WTC11 (cell line): ENCODE results near the gene NSUN7. TPM values are rescaled to one million over a fixed set of nuclear protein-coding genes. Genes with fewer than 3 reads are reported as not detected.

Experiments
- ATAC-seq: fragments of 200-7000 bp; cut with Tn5 transposase; 2 replicates; pipeline ENCODE4 v1.10.0; 2021; ENCODE audit warnings: mild to moderate bottlenecking, moderate library complexity
- CTCF ChIA-PET: fragments of 300-600 bp; sonication (Branson Sonifier 250); formaldehyde crosslinking; loops from one replicate; lab custom pipeline; 2021; ENCODE audit warnings: antibody characterized with exemption; lab: Charles Lee
- POLR2A ChIA-PET: fragments of 350-600 bp; sonication (Branson Sonifier 250); formaldehyde crosslinking; loops from one replicate; lab custom pipeline; 2021; ENCODE audit warnings: antibody characterized with exemption; lab: Charles Lee
- DNase-seq: peaks from one replicate; pipeline ENCODE4 v3.0.0; 2021; ENCODE audit warnings: low spot score
- H3K27ac Mint-ChIP-seq: 2 replicates; pipeline ENCODE4 v1.8.0; 2021; ENCODE audit warnings: mixed read lengths
- H3K27me3 Mint-ChIP-seq: 2 replicates; pipeline ENCODE4 v1.8.0; 2021; ENCODE audit warnings: low read depth, mild to moderate bottlenecking, moderate library complexity, mixed read lengths
- H3K36me3 Mint-ChIP-seq: 2 replicates; pipeline ENCODE4 v1.8.0; 2021; ENCODE audit warnings: mixed read lengths
- H3K4me1 Mint-ChIP-seq: 2 replicates; pipeline ENCODE4 v1.8.0; 2022; ENCODE audit warnings: mixed read lengths
- H3K4me3 Mint-ChIP-seq: 2 replicates; pipeline ENCODE4 v1.8.0; 2021; ENCODE audit warnings: mild to moderate bottlenecking, moderate library complexity, mixed read lengths
- H3K9me3 Mint-ChIP-seq: 2 replicates; pipeline ENCODE4 v1.8.0; 2021; ENCODE audit warnings: mixed read lengths
- ATF1 ChIP-seq: sonication (generic); formaldehyde crosslinking; IDR thresholded peaks from 2 replicates; pipeline ENCODE4 v1.8.1; 2023; ENCODE audit warnings: mild to moderate bottlenecking, moderate library complexity, missing genetic modification reagents
- CDX4 ChIP-seq: fragments of 250-450 bp; sonication (Bioruptor Pico); IDR thresholded peaks from 2 replicates; pipeline ENCODE4 v1.9.0; 2021; ENCODE audit warnings: moderate library complexity, mild to moderate bottlenecking, inconsistent platforms, borderline replicate concordance
- E2F5 ChIP-seq: sonication (generic); formaldehyde crosslinking; IDR thresholded peaks from 2 replicates; pipeline ENCODE4 v1.8.1; 2022; ENCODE audit warnings: mild to moderate bottlenecking, moderate library complexity, missing genetic modification reagents
- ETV6 ChIP-seq: sonication (generic); formaldehyde crosslinking; IDR thresholded peaks from 2 replicates; pipeline ENCODE4 v1.8.1; 2022; ENCODE audit warnings: mild to moderate bottlenecking, missing genetic modification reagents
- FOXP1 ChIP-seq: sonication (generic); formaldehyde crosslinking; IDR thresholded peaks from 2 replicates; pipeline ENCODE4 v1.8.0; 2022; ENCODE audit warnings: missing genetic modification reagents, mild to moderate bottlenecking, moderate library complexity, borderline replicate concordance
- JAZF1 ChIP-seq: fragments of 250-450 bp; sonication (Bioruptor Pico); IDR thresholded peaks from 2 replicates; pipeline ENCODE4 v1.9.0; 2021; ENCODE audit warnings: moderate library complexity, mild to moderate bottlenecking, inconsistent platforms
- JUN ChIP-seq: sonication (generic); formaldehyde crosslinking; IDR thresholded peaks from 2 replicates; pipeline ENCODE4 v1.8.0; 2023; ENCODE audit warnings: mild to moderate bottlenecking, missing genetic modification reagents
- KAT7 ChIP-seq: sonication (generic); formaldehyde crosslinking; IDR thresholded peaks from 2 replicates; pipeline ENCODE4 v1.8.1; 2023; ENCODE audit warnings: missing genetic modification reagents, mild to moderate bottlenecking, borderline replicate concordance
- MAX ChIP-seq: sonication (generic); formaldehyde crosslinking; IDR thresholded peaks from 2 replicates; pipeline ENCODE4 v1.8.0; 2022; ENCODE audit warnings: mild to moderate bottlenecking, missing genetic modification reagents
- MXD4 ChIP-seq: fragments of 250-450 bp; sonication (Bioruptor Pico); IDR thresholded peaks from 2 replicates; pipeline ENCODE4 v1.8.0; 2021; ENCODE audit warnings: mild to moderate bottlenecking, moderate library complexity, borderline replicate concordance
- PREB ChIP-seq: sonication (generic); formaldehyde crosslinking; IDR thresholded peaks from 2 replicates; pipeline ENCODE4 v1.8.1; 2022; ENCODE audit warnings: mild to moderate bottlenecking, missing genetic modification reagents, moderate library complexity, borderline replicate concordance
- PRRX2 ChIP-seq: fragments of 250-450 bp; sonication (Bioruptor Pico); IDR thresholded peaks from 2 replicates; pipeline ENCODE4 v1.8.0; 2021; ENCODE audit warnings: mild to moderate bottlenecking
- SMAD3 ChIP-seq: sonication (generic); formaldehyde crosslinking; IDR thresholded peaks from 2 replicates; pipeline ENCODE4 v1.8.0; 2022; ENCODE audit warnings: missing genetic modification reagents, mild to moderate bottlenecking, borderline replicate concordance
- TEAD4 ChIP-seq: sonication (generic); formaldehyde crosslinking; IDR thresholded peaks from 2 replicates; pipeline ENCODE4 v1.8.0; 2022; ENCODE audit warnings: mild to moderate bottlenecking, missing genetic modification reagents
- TP53 ChIP-seq: sonication (generic); formaldehyde crosslinking; IDR thresholded peaks from 2 replicates; pipeline ENCODE4 v1.8.1; 2023; ENCODE audit warnings: mild to moderate bottlenecking, missing genetic modification reagents
- USF2 ChIP-seq: sonication (generic); formaldehyde crosslinking; IDR thresholded peaks from 2 replicates; pipeline ENCODE4 v1.8.1; 2023; ENCODE audit warnings: mild to moderate bottlenecking, missing genetic modification reagents, moderate library complexity
- ZBTB21 ChIP-seq: sonication (generic); formaldehyde crosslinking; IDR thresholded peaks from 2 replicates; pipeline ENCODE4 v1.8.1; 2023; ENCODE audit warnings: mild to moderate bottlenecking, missing genetic modification reagents, borderline replicate concordance
- ZMAT4 ChIP-seq: fragments of 250-450 bp; sonication (Bioruptor Pico); IDR thresholded peaks from 2 replicates; pipeline ENCODE4 v1.9.0; 2021; ENCODE audit warnings: mild to moderate bottlenecking
- ZNF138 ChIP-seq: sonication (generic); formaldehyde crosslinking; conservative IDR thresholded peaks from 2 replicates; pipeline ENCODE4 v1.8.1; 2022; ENCODE audit warnings: mild to moderate bottlenecking, moderate library complexity, missing genetic modification reagents
- ZNF396 ChIP-seq: fragments of 250-450 bp; sonication (Bioruptor Pico); IDR thresholded peaks from 2 replicates; pipeline ENCODE4 v1.8.0; 2021; ENCODE audit warnings: mild to moderate bottlenecking, moderate library complexity, borderline replicate concordance
- ZNF425 ChIP-seq: fragments of 250-450 bp; sonication (Bioruptor Pico); conservative IDR thresholded peaks from 2 replicates; pipeline ENCODE4 v1.9.0; 2021; ENCODE audit warnings: mild to moderate bottlenecking
- ZNF512 ChIP-seq: sonication (generic); formaldehyde crosslinking; IDR thresholded peaks from 2 replicates; pipeline ENCODE4 v1.8.1; 2022; ENCODE audit warnings: missing genetic modification reagents, borderline replicate concordance
- ZSCAN18 ChIP-seq: fragments of 250-450 bp; sonication (Bioruptor Pico); IDR thresholded peaks from 2 replicates; pipeline ENCODE4 v2.1.2; 2022; ENCODE audit warnings: mild to moderate bottlenecking, moderate library complexity
- total RNA-seq: library from RNA; stranded (reverse); gene quantifications from 3 replicates; pipeline ENCODE4 v1.2.3, GENCODE V29; 2021

NSUN7 gene
- total RNA-seq, 1 experiment from 2014 or later, result 24.1 TPM

- Mint-ChIP-seq H3K4me1 (peaks cover 46% of the 10 kb centered on the region), H3K4me3 (no peak overlapping the region), H3K9me3 (0 out of 2 replicates have a peak, but pooled peaks cover under 1% of the 10 kb centered on the region), H3K27ac (peak overlapping the region; percentile 57; the same call in 1 of the 2 replicates), H3K27me3 (no peaks in the 10 kb centered on the region), H3K36me3 (no peaks in the 10 kb centered on the region; the same call in 1 of the 2 replicates)
- ChIA-PET POLR2A (no interaction called here), CTCF (interaction anchor here (0.5 to 1.6 kb wide), 7 partner anchors 53 to 110 kb away, joined by 3 to 6 read pairs (median 3); no protein-coding TSS in a partner anchor)
- TF ChIP-seq TP53 (CRISPR knock-in tag) (no peak), ZNF138 (CRISPR knock-in tag) (no peak), PRRX2 (CRISPR knock-in tag) (no peak), JUN (no peak), ZBTB21 (no peak), ATF1 (CRISPR knock-in tag) (no peak), E2F5 (CRISPR knock-in tag) (no peak), SMAD3 (CRISPR knock-in tag) (no peak)
- ATAC-seq (no peak), DNase-seq (no peak)
These were observed 94.5 kb downstream of the NSUN7 start for GRCh38 chr4:40844261-40844660.

GRCh38 chr4:40845154-40845835, 95.5 kb downstream of the NSUN7 start:
- H3K27me3 Mint-ChIP-seq, result no peaks in the 10 kb centered on the region
- no peaks in the 10 kb centered on the region for H3K36me3 Mint-ChIP-seq
- CTCF ChIA-PET, result interaction anchor here (1.2 to 1.6 kb wide), 3 partner anchors 52 to 94 kb away, joined by 3 to 6 read pairs (median 4); no protein-coding TSS in a partner anchor
- ATAC-seq (no peak), DNase-seq (no peak)
- POLR2A ChIA-PET, result no interaction called here
- H3K9me3 Mint-ChIP-seq, result no peaks in the 10 kb centered on the region
- H3K4me3 Mint-ChIP-seq, result no peak overlapping the region
- H3K27ac Mint-ChIP-seq, result peak overlapping the region; percentile 94; the same call in 1 of the 2 replicates
- H3K4me1 Mint-ChIP-seq, result peaks cover 49% of the 10 kb centered on the region
- TF ChIP-seq ZNF396 (no peak), KAT7 (no peak), CDX4 (CRISPR knock-in tag) (no peak), MXD4 (CRISPR knock-in tag) (no peak), PREB (no peak), ETV6 (no peak), ZSCAN18 (CRISPR knock-in tag) (no peak), ZNF425 (CRISPR knock-in tag) (no peak), MAX (CRISPR knock-in tag) (no peak), E2F5 (CRISPR knock-in tag) (no peak), USF2 (CRISPR knock-in tag) (no peak), JUN (no peak), TEAD4 (no peak), ZMAT4 (CRISPR knock-in tag) (no peak), JAZF1 (no peak), ZNF512 (CRISPR knock-in tag) (no peak), FOXP1 (CRISPR knock-in tag) (no peak)
